ENCODE measurements around the gene AHNAK.
"Not testable (repeated sequence)": the region's sequence is repeated elsewhere in the genome, so short reads cannot be mapped to it uniquely, and the experiment has no call there.

The AHNAK gene

GRCh38 chr11:62391642-62392425, 154.8 kb downstream of the AHNAK start:
- TF ChIP-seq CTCF (IDR thresholded peaks at IDR 0.05; ENCODE audit: borderline replicate concordance, control extremely low read depth, extremely low read depth, insufficient read depth, missing control alignments), result no peak
- in situ Hi-C loops (cut with MboI; ENCODE audit: low sequenced_read_pairs, unreplicated experiment), result loop anchor here (25.0 kb wide), 1 partner anchor 470 kb away; no protein-coding TSS in a partner anchor
- DNase-seq (ENCODE audit: low spot score), result no peak

- in situ Hi-C loops (cut with MboI; ENCODE audit: low sequenced_read_pairs, unreplicated experiment), result loop anchor here (25.0 kb wide), 1 partner anchor 472 kb away; no protein-coding TSS in a partner anchor
- TF ChIP-seq CTCF (IDR thresholded peaks at IDR 0.05; ENCODE audit: borderline replicate concordance, control extremely low read depth, extremely low read depth, insufficient read depth, missing control alignments), result no peak
- no peak for DNase-seq (ENCODE audit: low spot score)
Observed at GRCh38 chr11:62390722-62391121, 155.9 kb downstream of the AHNAK start.

GRCh38 chr11:62390237-62390636, 156.4 kb downstream of the AHNAK start:
- TF ChIP-seq CTCF (IDR thresholded peaks at IDR 0.05; ENCODE audit: borderline replicate concordance, control extremely low read depth, extremely low read depth, insufficient read depth, missing control alignments), result no peak
- in situ Hi-C loops (cut with MboI; ENCODE audit: low sequenced_read_pairs, unreplicated experiment), result loop anchor here (25.0 kb wide), 1 partner anchor 472 kb away; no protein-coding TSS in a partner anchor
- no peak for DNase-seq (ENCODE audit: low spot score)

GRCh38 chr11:62388999-62389398, 157.6 kb downstream of the AHNAK start:
- TF ChIP-seq CTCF (IDR thresholded peaks at IDR 0.05; ENCODE audit: borderline replicate concordance, control extremely low read depth, extremely low read depth, insufficient read depth, missing control alignments), result no peak
- in situ Hi-C loops (cut with MboI; ENCODE audit: low sequenced_read_pairs, unreplicated experiment), result loop anchor here (25.0 kb wide), 1 partner anchor 473 kb away; no protein-coding TSS in a partner anchor

GRCh38 chr11:62387381-62387780, 159.2 kb downstream of the AHNAK start:
- TF ChIP-seq CTCF (IDR thresholded peaks at IDR 0.05; ENCODE audit: borderline replicate concordance, control extremely low read depth, extremely low read depth, insufficient read depth, missing control alignments), result no peak
- no peak for DNase-seq (ENCODE audit: low spot score)
- in situ Hi-C loops (cut with MboI; ENCODE audit: low sequenced_read_pairs, unreplicated experiment), result loop anchor here (25.0 kb wide), 1 partner anchor 475 kb away; no protein-coding TSS in a partner anchor

More at GRCh38 chr11:62388999-62389398, 157.6 kb downstream of the AHNAK start:
- DNase-seq (ENCODE audit: low spot score), result no peak

GRCh38 chr11:62386083-62386482, 160.5 kb downstream of the AHNAK start:
- in situ Hi-C loops (cut with MboI; ENCODE audit: low sequenced_read_pairs, unreplicated experiment), result loop anchor here (25.0 kb wide), 1 partner anchor 476 kb away; no protein-coding TSS in a partner anchor
- DNase-seq (ENCODE audit: low spot score), result not testable (repeated sequence)

GRCh38 chr11:62383822-62384221, 162.8 kb downstream of the AHNAK start:
- no peak for TF ChIP-seq CTCF (IDR thresholded peaks at IDR 0.05; ENCODE audit: borderline replicate concordance, control extremely low read depth, extremely low read depth, insufficient read depth, missing control alignments)
- in situ Hi-C loops (cut with MboI; ENCODE audit: low sequenced_read_pairs, unreplicated experiment), result loop anchor here (25.0 kb wide), 1 partner anchor 478 kb away; no protein-coding TSS in a partner anchor
- DNase-seq (ENCODE audit: low spot score), result no peak
